HepG2 (cell line): ENCODE results near the gene ARF6.

Experiments
- HNRNPH1 ChIP-seq: fragments of 200-400 bp; formaldehyde crosslinking; optimal IDR thresholded peaks from 2 replicates; pipeline ENCODE3; 2017; ENCODE audit warnings: mild to moderate bottlenecking, low read depth, low read length
- MTA3 ChIP-seq: sonication (generic); formaldehyde crosslinking; IDR thresholded peaks from 2 replicates; pipeline ENCODE4 v1.4.0; 2020; ENCODE audit warnings: missing genetic modification reagents
- POLR2A ChIP-seq, 2 experiments: IDR thresholded peaks; 2 replicates each; pipeline ENCODE4 v1.6.1; 2011; ENCODE audit warnings: low read depth in 2 of 2, low read length in 2 of 2, mild to moderate bottlenecking in 1 of 2, moderate library complexity in 1 of 2; ENCODE audit not compliant: insufficient read depth in 1 of 2
- TARDBP ChIP-seq: sonication (generic); formaldehyde crosslinking; IDR thresholded peaks from 2 replicates; pipeline ENCODE4 v1.8.0; 2022; ENCODE audit warnings: mild to moderate bottlenecking, missing genetic modification reagents
- ZC3H4 ChIP-seq: sonication (generic); formaldehyde crosslinking; IDR thresholded peaks from 2 replicates; pipeline ENCODE4 v1.4.0; 2020; ENCODE audit warnings: missing genetic modification reagents, borderline replicate concordance
- ZNF749 ChIP-seq: sonication (generic); formaldehyde crosslinking; IDR thresholded peaks from 2 replicates; pipeline ENCODE4 v1.8.0; 2022; ENCODE audit warnings: mild to moderate bottlenecking, missing genetic modification reagents, moderate library complexity, borderline replicate concordance
- ZSCAN20 ChIP-seq: sonication (generic); formaldehyde crosslinking; IDR thresholded peaks from 2 replicates; pipeline ENCODE4 v1.4.0; 2020; ENCODE audit warnings: missing genetic modification reagents, mild to moderate bottlenecking, borderline replicate concordance
- TF ChIP-seq, protein P1 (sequence below): sonication (generic); formaldehyde crosslinking; IDR thresholded peaks from 2 replicates; pipeline ENCODE4 v1.4.0; 2020; ENCODE audit warnings: missing genetic modification reagents
- TF ChIP-seq, protein P2 (sequence below): sonication (generic); formaldehyde crosslinking; IDR thresholded peaks from 2 replicates; pipeline ENCODE4 v1.5.0; 2020; ENCODE audit warnings: mild to moderate bottlenecking, missing genetic modification reagents, moderate library complexity
- TF ChIP-seq, protein P3 (sequence below): sonication (generic); formaldehyde crosslinking; IDR thresholded peaks from 2 replicates; pipeline ENCODE4 v1.4.0; 2020; ENCODE audit warnings: missing genetic modification reagents
- TF ChIP-seq, protein P4 (sequence below): sonication (generic); formaldehyde crosslinking; IDR thresholded peaks from 2 replicates; pipeline ENCODE4 v1.8.0; 2022; ENCODE audit warnings: mild to moderate bottlenecking, missing genetic modification reagents, moderate library complexity

DNA sequence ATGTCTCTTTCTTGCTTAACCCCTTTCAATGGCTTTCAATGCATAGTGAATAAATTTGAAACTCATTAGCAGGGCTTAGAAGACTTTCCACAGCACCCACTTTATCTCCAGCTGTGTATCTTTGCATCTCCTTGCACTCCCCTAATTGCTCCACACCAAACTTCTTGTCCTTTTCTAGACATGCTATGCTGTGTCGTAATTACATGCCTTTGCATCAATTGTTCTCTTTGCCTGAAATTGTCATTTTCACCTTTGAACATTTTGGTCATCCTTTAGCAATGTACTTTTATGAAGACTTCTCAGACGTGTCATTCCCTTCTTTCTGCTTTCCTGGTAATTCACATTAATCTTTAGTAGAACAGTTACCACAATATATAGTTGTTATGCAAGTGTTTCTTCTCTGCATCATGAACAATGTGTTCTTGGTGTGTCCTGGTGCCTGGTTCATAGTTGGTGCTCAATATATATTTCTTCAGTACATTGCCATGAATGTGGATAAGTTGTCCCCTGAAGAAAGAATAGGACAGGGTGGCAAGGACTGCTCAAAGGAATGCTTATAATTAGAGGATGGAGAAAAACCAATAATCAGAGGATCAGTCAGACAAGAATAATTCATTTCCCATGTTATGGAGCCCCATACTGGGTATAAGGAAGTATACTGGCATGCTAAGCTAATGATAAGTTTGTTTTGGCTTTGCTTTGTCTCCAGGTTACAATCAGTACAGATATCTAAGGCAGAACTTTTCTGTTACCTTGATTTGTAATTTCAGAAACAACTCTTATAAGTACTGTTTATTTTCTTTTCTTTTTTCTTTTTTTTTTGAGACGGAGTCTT is 27.2 kb downstream of the ARF6 start:
- TF ChIP-seq, protein P1, sequence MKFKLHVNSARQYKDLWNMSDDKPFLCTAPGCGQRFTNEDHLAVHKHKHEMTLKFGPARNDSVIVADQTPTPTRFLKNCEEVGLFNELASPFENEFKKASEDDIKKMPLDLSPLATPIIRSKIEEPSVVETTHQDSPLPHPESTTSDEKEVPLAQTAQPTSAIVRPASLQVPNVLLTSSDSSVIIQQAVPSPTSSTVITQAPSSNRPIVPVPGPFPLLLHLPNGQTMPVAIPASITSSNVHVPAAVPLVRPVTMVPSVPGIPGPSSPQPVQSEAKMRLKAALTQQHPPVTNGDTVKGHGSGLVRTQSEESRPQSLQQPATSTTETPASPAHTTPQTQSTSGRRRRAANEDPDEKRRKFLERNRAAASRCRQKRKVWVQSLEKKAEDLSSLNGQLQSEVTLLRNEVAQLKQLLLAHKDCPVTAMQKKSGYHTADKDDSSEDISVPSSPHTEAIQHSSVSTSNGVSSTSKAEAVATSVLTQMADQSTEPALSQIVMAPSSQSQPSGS (CRISPR knock-in tag) = no peak
- TF ChIP-seq ZC3H4 (CRISPR knock-in tag) (no peak), MTA3 (CRISPR knock-in tag) (no peak), ZNF749 (CRISPR knock-in tag) (no peak), ZSCAN20 (CRISPR knock-in tag) (no peak), HNRNPH1 (no peak), TARDBP (CRISPR knock-in tag) (no peak), POLR2A (IDR thresholded peaks at IDR 0.05; ENCODE audit: insufficient read depth in 1 of 2, low read depth in 2 of 2, low read length in 2 of 2) (no peak)
- TF ChIP-seq, protein P2, sequence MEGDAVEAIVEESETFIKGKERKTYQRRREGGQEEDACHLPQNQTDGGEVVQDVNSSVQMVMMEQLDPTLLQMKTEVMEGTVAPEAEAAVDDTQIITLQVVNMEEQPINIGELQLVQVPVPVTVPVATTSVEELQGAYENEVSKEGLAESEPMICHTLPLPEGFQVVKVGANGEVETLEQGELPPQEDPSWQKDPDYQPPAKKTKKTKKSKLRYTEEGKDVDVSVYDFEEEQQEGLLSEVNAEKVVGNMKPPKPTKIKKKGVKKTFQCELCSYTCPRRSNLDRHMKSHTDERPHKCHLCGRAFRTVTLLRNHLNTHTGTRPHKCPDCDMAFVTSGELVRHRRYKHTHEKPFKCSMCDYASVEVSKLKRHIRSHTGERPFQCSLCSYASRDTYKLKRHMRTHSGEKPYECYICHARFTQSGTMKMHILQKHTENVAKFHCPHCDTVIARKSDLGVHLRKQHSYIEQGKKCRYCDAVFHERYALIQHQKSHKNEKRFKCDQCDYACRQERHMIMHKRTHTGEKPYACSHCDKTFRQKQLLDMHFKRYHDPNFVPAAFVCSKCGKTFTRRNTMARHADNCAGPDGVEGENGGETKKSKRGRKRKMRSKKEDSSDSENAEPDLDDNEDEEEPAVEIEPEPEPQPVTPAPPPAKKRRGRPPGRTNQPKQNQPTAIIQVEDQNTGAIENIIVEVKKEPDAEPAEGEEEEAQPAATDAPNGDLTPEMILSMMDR (CRISPR knock-in tag) = no peak
- TF ChIP-seq, protein P3, sequence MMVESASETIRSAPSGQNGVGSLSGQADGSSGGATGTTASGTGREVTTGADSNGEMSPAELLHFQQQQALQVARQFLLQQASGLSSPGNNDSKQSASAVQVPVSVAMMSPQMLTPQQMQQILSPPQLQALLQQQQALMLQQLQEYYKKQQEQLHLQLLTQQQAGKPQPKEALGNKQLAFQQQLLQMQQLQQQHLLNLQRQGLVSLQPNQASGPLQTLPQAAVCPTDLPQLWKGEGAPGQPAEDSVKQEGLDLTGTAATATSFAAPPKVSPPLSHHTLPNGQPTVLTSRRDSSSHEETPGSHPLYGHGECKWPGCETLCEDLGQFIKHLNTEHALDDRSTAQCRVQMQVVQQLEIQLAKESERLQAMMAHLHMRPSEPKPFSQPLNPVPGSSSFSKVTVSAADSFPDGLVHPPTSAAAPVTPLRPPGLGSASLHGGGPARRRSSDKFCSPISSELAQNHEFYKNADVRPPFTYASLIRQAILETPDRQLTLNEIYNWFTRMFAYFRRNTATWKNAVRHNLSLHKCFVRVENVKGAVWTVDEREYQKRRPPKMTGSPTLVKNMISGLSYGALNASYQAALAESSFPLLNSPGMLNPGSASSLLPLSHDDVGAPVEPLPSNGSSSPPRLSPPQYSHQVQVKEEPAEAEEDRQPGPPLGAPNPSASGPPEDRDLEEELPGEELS (CRISPR knock-in tag) = no peak
- TF ChIP-seq, protein P4, sequence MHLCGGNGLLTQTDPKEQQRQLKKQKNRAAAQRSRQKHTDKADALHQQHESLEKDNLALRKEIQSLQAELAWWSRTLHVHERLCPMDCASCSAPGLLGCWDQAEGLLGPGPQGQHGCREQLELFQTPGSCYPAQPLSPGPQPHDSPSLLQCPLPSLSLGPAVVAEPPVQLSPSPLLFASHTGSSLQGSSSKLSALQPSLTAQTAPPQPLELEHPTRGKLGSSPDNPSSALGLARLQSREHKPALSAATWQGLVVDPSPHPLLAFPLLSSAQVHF (CRISPR knock-in tag) = no peak
